Spleen (tissue), 7 donors: ENCODE measurements around the gene LCORL.

ENCODE experiments used
- POLR2A ChIP-seq, 3 donors: fragments of 450-650 bp; IDR thresholded peaks; one replicate each; pipeline ENCODE4 v1.5.1; 2017; ENCODE audit warnings: antibody characterized with exemption in 3 of 3, mild to moderate bottlenecking in 1 of 3
- POLR2AphosphoS5 ChIP-seq, 3 donors: sonication (generic); formaldehyde crosslinking; IDR thresholded peaks; one replicate each; pipeline ENCODE4 v1.5.1; 2017; ENCODE audit warnings: antibody characterized with exemption in 3 of 3
- TF ChIP-seq, protein P1 (sequence below), 11 experiments: fragments of 200-600 bp in 7 of 11; fragments of 450-650 bp in 4 of 11; sonication (generic) in 4 of 11; IDR thresholded peaks in 8 of 11; conservative IDR thresholded peaks in 3 of 11; 1 replicate in 7 of 11; 2 replicates in 4 of 11; pipeline versions ENCODE4 v1.4.0 to v1.8.0; 2016 to 2021; ENCODE audit warnings: antibody characterized with exemption in 11 of 11, inconsistent platforms in 4 of 11, mild to moderate bottlenecking in 1 of 11
- donor health status: DM: no; HTN: no; CAD: no; lungs with moderate emphysema.
- donor health status: DM: no; HTN: no; CAD: no.
- donor health status: DM: no; HTN: no; CAD: no.

DNA sequence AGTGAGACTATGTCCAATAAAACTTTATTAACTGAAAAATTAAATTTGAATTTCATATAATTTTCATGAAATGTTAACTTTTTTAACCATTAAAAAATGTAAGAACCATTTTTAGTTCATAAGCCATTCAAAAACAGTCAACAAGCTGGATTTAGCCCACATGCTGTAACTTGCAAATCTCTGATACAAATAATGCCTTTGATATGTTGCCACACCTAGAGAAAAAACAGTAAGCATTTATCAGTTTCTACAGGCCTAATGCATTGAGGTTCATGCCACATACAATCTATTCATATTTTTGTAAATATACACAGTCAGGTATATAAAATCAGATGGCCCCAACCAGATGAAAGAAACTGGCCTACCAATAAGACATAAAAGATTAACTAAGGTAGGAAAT, 52.8 kb downstream of the LCORL start:
- TF ChIP-seq, protein P1, sequence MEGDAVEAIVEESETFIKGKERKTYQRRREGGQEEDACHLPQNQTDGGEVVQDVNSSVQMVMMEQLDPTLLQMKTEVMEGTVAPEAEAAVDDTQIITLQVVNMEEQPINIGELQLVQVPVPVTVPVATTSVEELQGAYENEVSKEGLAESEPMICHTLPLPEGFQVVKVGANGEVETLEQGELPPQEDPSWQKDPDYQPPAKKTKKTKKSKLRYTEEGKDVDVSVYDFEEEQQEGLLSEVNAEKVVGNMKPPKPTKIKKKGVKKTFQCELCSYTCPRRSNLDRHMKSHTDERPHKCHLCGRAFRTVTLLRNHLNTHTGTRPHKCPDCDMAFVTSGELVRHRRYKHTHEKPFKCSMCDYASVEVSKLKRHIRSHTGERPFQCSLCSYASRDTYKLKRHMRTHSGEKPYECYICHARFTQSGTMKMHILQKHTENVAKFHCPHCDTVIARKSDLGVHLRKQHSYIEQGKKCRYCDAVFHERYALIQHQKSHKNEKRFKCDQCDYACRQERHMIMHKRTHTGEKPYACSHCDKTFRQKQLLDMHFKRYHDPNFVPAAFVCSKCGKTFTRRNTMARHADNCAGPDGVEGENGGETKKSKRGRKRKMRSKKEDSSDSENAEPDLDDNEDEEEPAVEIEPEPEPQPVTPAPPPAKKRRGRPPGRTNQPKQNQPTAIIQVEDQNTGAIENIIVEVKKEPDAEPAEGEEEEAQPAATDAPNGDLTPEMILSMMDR (IDR thresholded peaks at IDR 0.05 in 8 of 11, conservative IDR thresholded peaks at IDR 0.05 in 3 of 11), result no peak
- no peak for TF ChIP-seq POLR2A (IDR thresholded peaks at IDR 0.05)
- TF ChIP-seq POLR2AphosphoS5 (IDR thresholded peaks at IDR 0.05), result no peak
